GM10847 (cell line): ENCODE results near the gene MMP23B.

Source experiments
- POLR2A ChIP-seq: IDR thresholded peaks from 2 replicates; pipeline ENCODE4 v1.6.1; 2011; ENCODE audit not compliant: insufficient read length; ENCODE audit errors: extremely low read depth

Gene MMP23B

DNA sequence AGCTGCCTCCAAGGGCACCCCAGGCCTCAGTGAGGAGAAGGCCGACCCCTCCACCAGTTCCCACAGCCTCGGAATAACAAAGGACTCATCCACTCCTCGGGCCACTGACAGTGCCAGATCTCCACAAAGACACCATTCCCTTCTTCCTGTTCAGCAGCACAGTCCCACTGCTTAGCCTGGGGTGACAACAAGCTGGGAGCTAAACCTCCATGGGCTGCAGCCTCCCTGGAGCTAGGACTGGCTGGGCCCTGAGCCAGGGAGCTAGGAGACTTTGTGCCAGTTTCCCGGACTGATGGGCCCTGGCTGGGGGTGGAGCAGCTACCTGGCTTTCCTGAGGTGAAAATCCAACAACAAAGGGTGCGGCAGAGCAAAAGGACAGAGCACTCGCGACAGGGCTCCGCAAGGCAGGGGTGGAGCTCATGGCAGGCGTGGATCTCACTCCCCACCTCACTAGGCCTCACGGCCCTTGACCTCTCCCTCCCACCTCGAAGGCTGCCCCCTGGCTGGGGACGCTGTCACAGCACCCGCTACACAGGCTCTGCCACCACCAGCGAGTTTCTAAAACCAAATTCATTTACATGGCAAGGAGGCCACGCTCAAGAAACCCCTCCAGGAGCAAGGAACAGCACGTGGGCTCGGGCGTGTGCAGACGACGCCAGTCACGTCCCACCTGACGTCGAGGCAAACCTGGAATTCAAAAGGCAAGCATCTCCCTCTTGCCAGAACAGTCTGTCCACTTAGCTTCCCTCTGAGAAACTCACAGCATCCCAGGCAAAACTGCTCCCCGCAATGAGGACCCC lies 46.8 kb downstream of the MMP23B start:
- no peak for TF ChIP-seq POLR2A

GRCh38 chr1:1680031-1680911 lies 48.3 kb downstream of the MMP23B start:
- TF ChIP-seq POLR2A: no peak

DNA sequence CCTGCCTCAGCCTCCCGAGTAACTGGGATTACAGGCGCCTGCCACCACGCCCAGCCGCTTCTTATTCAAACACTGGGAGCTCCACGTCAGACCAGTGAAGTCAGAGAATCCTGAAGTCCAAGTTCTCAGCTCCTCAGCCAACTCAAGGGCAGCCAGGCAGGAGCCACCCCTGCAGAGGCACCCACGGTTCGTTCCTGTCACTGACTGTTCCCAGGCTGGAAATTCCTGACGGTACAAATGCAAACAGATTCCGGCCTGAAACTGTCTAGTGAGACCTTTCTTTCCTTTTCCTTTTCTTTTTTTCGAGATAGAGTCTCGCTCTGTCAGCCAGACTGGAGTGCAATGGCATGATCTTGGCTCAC lies 48.9 kb downstream of the MMP23B start:
- no peak for TF ChIP-seq POLR2A

- TF ChIP-seq POLR2A: no peak
Measured at GRCh38 chr1:1683104-1683905, 51.3 kb downstream of the MMP23B start.
